Right lobe of liver (tissue), 4 donors: ENCODE results near the gene DIP2C.

Source experiments
- POLR2A ChIP-seq: fragments of 450-650 bp; IDR thresholded peaks from one replicate; pipeline ENCODE4 v1.6.1; 2017; ENCODE audit warnings: antibody characterized with exemption, mild to moderate bottlenecking
- TF ChIP-seq, protein P1 (sequence below), 4 donors: fragments of 200-600 bp in 3 of 4; fragments of 450-650 bp in 1 of 4; IDR thresholded peaks; one replicate each; pipeline versions ENCODE4 v1.5.1 to v1.8.0; 2016 to 2022; ENCODE audit warnings: antibody characterized with exemption in 4 of 4, mild to moderate bottlenecking in 2 of 4
- donor health status: DM: no; HTN: no; CAD: no.
- donor health status: DM: no; HTN: no; CAD: no.
- donor health status: DM: no; HTN: yes; CAD: no.

DNA sequence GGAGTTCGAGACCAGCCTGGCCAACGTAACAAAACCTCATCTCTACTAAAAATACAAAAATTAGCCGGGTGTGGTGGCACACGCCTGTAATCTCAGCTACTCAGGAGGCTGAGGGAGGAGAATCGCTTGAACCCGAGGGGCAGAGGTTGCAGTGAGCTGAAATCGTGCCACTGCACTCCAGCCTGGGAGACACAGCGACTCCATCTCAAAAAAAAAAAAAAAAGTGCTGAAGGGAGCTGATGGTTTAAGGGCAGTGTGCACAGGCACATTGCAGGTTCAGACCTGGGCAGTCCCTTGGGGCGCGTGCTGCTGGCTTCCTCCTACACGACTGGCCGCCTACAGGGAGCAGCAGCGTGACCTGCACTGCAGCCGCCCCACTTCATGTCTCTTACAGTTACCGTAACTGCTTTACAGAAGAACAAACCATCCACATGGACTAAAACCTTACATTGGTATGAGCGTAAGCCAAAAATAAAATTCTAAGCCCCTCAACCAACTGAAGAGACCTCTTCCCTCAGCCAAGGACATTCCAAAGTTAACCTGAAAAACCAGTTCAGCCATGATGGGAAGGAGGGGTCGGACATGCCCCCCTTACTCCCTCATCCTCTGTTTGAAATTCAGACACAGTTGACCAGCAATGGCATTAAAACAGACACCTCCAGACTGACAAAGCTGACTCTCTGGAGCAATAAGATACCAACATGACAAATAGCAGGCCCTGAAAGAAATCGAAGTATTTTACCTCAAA, 292.0 kb downstream of the DIP2C start:
- TF ChIP-seq POLR2A = no peak
- TF ChIP-seq, protein P1, sequence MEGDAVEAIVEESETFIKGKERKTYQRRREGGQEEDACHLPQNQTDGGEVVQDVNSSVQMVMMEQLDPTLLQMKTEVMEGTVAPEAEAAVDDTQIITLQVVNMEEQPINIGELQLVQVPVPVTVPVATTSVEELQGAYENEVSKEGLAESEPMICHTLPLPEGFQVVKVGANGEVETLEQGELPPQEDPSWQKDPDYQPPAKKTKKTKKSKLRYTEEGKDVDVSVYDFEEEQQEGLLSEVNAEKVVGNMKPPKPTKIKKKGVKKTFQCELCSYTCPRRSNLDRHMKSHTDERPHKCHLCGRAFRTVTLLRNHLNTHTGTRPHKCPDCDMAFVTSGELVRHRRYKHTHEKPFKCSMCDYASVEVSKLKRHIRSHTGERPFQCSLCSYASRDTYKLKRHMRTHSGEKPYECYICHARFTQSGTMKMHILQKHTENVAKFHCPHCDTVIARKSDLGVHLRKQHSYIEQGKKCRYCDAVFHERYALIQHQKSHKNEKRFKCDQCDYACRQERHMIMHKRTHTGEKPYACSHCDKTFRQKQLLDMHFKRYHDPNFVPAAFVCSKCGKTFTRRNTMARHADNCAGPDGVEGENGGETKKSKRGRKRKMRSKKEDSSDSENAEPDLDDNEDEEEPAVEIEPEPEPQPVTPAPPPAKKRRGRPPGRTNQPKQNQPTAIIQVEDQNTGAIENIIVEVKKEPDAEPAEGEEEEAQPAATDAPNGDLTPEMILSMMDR (IDR thresholded peaks at IDR 0.05) = no peak
